HepG2 (cell line): Measurements from ENCODE around the gene UGT1A3. TPM values are rescaled to one million over a fixed set of nuclear protein-coding genes. Genes with fewer than 3 reads are reported as not detected.

ENCODE experiments used
- ARHGAP35 ChIP-seq: sonication (generic); formaldehyde crosslinking; IDR thresholded peaks from 2 replicates; pipeline ENCODE4 v1.9.0; 2022; ENCODE audit warnings: mild to moderate bottlenecking, inconsistent platforms, moderate library complexity, missing genetic modification reagents, borderline replicate concordance
- CAMTA2 ChIP-seq: sonication (generic); formaldehyde crosslinking; IDR thresholded peaks from 2 replicates; pipeline ENCODE4 v1.4.0; 2020; ENCODE audit warnings: mild to moderate bottlenecking, missing genetic modification reagents, borderline replicate concordance
- HMGA1 ChIP-seq: sonication (generic); formaldehyde crosslinking; conservative IDR thresholded peaks from 2 replicates; pipeline ENCODE4 v1.4.0; 2020; ENCODE audit warnings: missing genetic modification reagents
- KDM5A ChIP-seq: fragments of 200-600 bp; sonication (generic); IDR thresholded peaks from 2 replicates; pipeline ENCODE4 v1.7.0; 2018; ENCODE audit warnings: antibody characterized with exemption, mild to moderate bottlenecking, low read length, borderline replicate concordance
- NFIC ChIP-seq: IDR thresholded peaks from 2 replicates; pipeline ENCODE4 v1.6.1; 2012; ENCODE audit warnings: mild to moderate bottlenecking, low read length, inconsistent platforms
- PHB2 ChIP-seq: fragments of 450-650 bp; IDR thresholded peaks from 2 replicates; pipeline ENCODE4 v1.6.1; 2018; ENCODE audit not compliant: partially characterized antibody
- RELA ChIP-seq: sonication (generic); formaldehyde crosslinking; IDR thresholded peaks from 2 replicates; pipeline ENCODE4 v1.4.0; 2020; ENCODE audit warnings: missing genetic modification reagents
- SSRP1 ChIP-seq: IDR thresholded peaks from 2 replicates; pipeline ENCODE4 v1.6.1; 2016; ENCODE audit warnings: control low read depth
- TARDBP ChIP-seq: sonication (generic); formaldehyde crosslinking; IDR thresholded peaks from 2 replicates; pipeline ENCODE4 v1.8.0; 2022; ENCODE audit warnings: mild to moderate bottlenecking, missing genetic modification reagents
- TERF1 ChIP-seq: sonication (generic); formaldehyde crosslinking; IDR thresholded peaks from 2 replicates; pipeline ENCODE4 v1.8.0; 2022; ENCODE audit warnings: mild to moderate bottlenecking, missing genetic modification reagents, moderate library complexity
- UBTF ChIP-seq: sonication (generic); formaldehyde crosslinking; IDR thresholded peaks from 2 replicates; pipeline ENCODE4 v1.4.0; 2020; ENCODE audit warnings: mild to moderate bottlenecking, missing genetic modification reagents
- ZBTB42 ChIP-seq: sonication (generic); formaldehyde crosslinking; IDR thresholded peaks from 2 replicates; pipeline ENCODE4 v1.5.0; 2020; ENCODE audit warnings: mild to moderate bottlenecking, missing genetic modification reagents
- ZNF274 ChIP-seq: sonication (generic); formaldehyde crosslinking; IDR thresholded peaks from 2 replicates; pipeline ENCODE4 v1.5.1; 2020; ENCODE audit warnings: mild to moderate bottlenecking, missing genetic modification reagents
- ZNF276 ChIP-seq: sonication (generic); formaldehyde crosslinking; IDR thresholded peaks from 2 replicates; pipeline ENCODE4 v1.4.0; 2020; ENCODE audit warnings: mild to moderate bottlenecking, low read depth, missing genetic modification reagents
- ZNF629 ChIP-seq: sonication (generic); formaldehyde crosslinking; conservative IDR thresholded peaks from 2 replicates; pipeline ENCODE4 v1.5.0; 2020; ENCODE audit warnings: missing genetic modification reagents
- ZNF639 ChIP-seq: conservative IDR thresholded peaks from 2 replicates; pipeline ENCODE4 v1.6.1; 2018; ENCODE audit warnings: missing genetic modification reagents
- ZNF841 ChIP-seq: sonication (generic); formaldehyde crosslinking; IDR thresholded peaks from 2 replicates; pipeline ENCODE4 v1.8.1; 2023; ENCODE audit warnings: missing genetic modification reagents, borderline replicate concordance
- ZSCAN29 ChIP-seq: sonication (generic); formaldehyde crosslinking; conservative IDR thresholded peaks from 2 replicates; pipeline ENCODE4 v1.4.0; 2020; ENCODE audit warnings: mild to moderate bottlenecking, missing genetic modification reagents
- ZSCAN31 ChIP-seq: sonication (generic); formaldehyde crosslinking; IDR thresholded peaks from 2 replicates; pipeline ENCODE4 v1.5.0; 2020; ENCODE audit warnings: low read depth, mild to moderate bottlenecking, missing genetic modification reagents
- polyA plus RNA-seq, 8 experiments: library from polyadenylated mRNA; depleted of rRNA in 3 of 8; stranded (reverse) in 7 of 8; unstranded in 1 of 8; fragments of >200 nt; fragmentation: Illumina TruSeq in 4 of 8; extraction: Trizol in 4 of 8; gene quantifications; 2 replicates each; pipeline versions ENCODE4 v1.2.1 to v1.2.3, GENCODE V29; 2011 to 2016; ENCODE audit warnings: low read depth in 4 of 8, missing spikeins in 1 of 8, mixed read lengths in 1 of 8; ENCODE audit not compliant: insufficient read depth in 1 of 8
- total RNA-seq, 5 experiments: library from RNA; depleted of rRNA; stranded (reverse); fragments of >200 nt; fragmentation: Illumina TruSeq; extraction: Trizol; gene quantifications; 2 replicates each; pipeline ENCODE4 v1.2.3, GENCODE V29; 2016; ENCODE audit warnings: low read depth in 1 of 5

UGT1A3 gene
- total and polyA plus RNA-seq, 2 of the 13 experiments (the other 11 are each of a cell fraction or from before 2014, with no cell fraction given) = not detected

GRCh38 chr2:233817995-233818638 is 89.3 kb downstream of the UGT1A3 start (continued):
- TF ChIP-seq UBTF (CRISPR knock-in tag) (0 out of 2 replicates have a peak, but pooled peaks have one; percentile 16), ZNF274 (0 out of 2 replicates have a peak, but pooled peaks have one; percentile 35), ZNF639 (no peak), HMGA1 (no peak), CAMTA2 (CRISPR knock-in tag) (no peak), RELA (CRISPR knock-in tag) (no peak), ZNF841 (CRISPR knock-in tag) (no peak), TARDBP (CRISPR knock-in tag) (no peak), ZBTB42 (CRISPR knock-in tag) (no peak), ARHGAP35 (no peak), ZSCAN29 (CRISPR knock-in tag) (no peak), KDM5A (no peak), NFIC (no peak), SSRP1 (no peak), PHB2 (no peak), ZNF629 (CRISPR knock-in tag) (no peak), TERF1 (CRISPR knock-in tag) (no peak), ZSCAN31 (CRISPR knock-in tag) (no peak), ZNF276 (no peak)
